ENCODE measurements around the gene LRRC4B. TPM values are rescaled to one million over a fixed set of nuclear protein-coding genes. Genes with fewer than 3 reads are reported as not detected.

LRRC4B gene
- total and polyA plus RNA-seq, 2 of the 4 experiments (the other 2 are of a cell fraction), result 0.03 TPM; not detected in 1

DNA sequence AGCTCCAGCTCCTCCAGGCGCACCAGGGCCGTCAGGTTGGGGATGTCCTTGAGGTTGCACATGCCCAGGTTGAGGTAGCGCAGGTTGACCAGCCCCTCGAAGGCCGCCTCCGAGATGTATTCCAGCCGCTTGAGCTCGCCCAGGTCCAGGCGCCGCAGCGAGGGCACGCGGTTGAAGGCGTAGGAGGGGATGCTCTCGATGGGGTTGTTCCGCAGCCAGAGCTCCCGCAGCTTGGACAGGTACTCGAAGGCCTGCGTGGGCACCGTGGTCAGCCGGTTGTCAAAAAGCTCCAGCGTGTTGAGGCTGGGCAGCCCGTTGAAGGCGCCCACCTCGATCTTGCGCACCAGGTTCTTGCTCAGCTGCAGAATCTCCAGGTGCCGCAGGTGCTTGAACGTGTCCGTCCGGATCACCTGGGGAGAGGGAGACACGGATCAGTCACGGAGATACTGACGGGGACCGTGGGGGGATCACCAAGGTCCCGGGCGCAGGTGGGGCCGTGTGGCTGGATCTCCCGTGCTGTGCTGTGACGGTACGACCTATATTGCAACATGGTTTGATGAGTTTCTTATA lies 49.1 kb downstream of the LRRC4B start:
- Histone ChIP-seq H2BK120ac (ENCODE audit: low read depth, low read length) (no peak overlapping the region), H2BK15ac (ENCODE audit: low read depth, low read length) (no peak overlapping the region), H3K23ac (ENCODE audit: low read depth, low read length) (no peak overlapping the region), H4K20me1 (ENCODE audit: insufficient read depth, low read length) (no peaks in the 10 kb centered on the region), H3K4me3 (ENCODE audit: insufficient read depth, low read depth, low read length) (no peak overlapping the region), H3K56ac (ENCODE audit: extremely low read depth, insufficient read depth, low read length) (no peak overlapping the region), H3K4ac (ENCODE audit: low read depth, low read length) (no peak overlapping the region), H3K14ac (replicated peaks; ENCODE audit: low read depth, low read length) (no peak overlapping the region), H4K8ac (ENCODE audit: low read depth in 2 of 2, low read length in 2 of 2) (no peak overlapping the region), H2BK20ac (ENCODE audit: low read depth, low read length) (no peak overlapping the region), H3K27me3 (ENCODE audit: control insufficient read depth, insufficient read depth, low read length) (no peaks in the 10 kb centered on the region), H3K4me1 (ENCODE audit: control insufficient read depth, insufficient read depth, low read length) (no peaks in the 10 kb centered on the region), H3K27ac (ENCODE audit: insufficient read depth, low read length) (no peak overlapping the region), H4K91ac (ENCODE audit: insufficient read depth, low read depth, low read length) (no peak overlapping the region), H3K18ac (ENCODE audit: low read depth, low read length) (no peak overlapping the region), H4K5ac (ENCODE audit: low read depth, low read length) (no peak overlapping the region), H2AK9ac (replicated peaks; ENCODE audit: low read depth, low read length, poor library complexity) (no peak overlapping the region), H3K9me3 (ENCODE audit: control insufficient read depth, insufficient read depth, low read length) (no peaks in the 10 kb centered on the region), H3K79me1 (ENCODE audit: low read depth in 1 of 2, low read length in 2 of 2) (no peaks in the 10 kb centered on the region), H3K4me2 (ENCODE audit: low read depth, low read length) (no peak overlapping the region), H2AK5ac (ENCODE audit: low read depth, low read length) (no peak overlapping the region), H2BK5ac (ENCODE audit: low read depth, low read length, poor library complexity, severe bottlenecking) (no peak overlapping the region), H3K9ac (ENCODE audit: low read depth, low read length) (no peak overlapping the region), H3K36me3 (ENCODE audit: control insufficient read depth, insufficient read depth, low read length) (no peaks in the 10 kb centered on the region), H2AFZ (replicated peaks; ENCODE audit: low read length, poor library complexity) (no peak overlapping the region), H3K9me1 (ENCODE audit: insufficient read depth, low read length) (no peaks in the 10 kb centered on the region)
- DNase-seq (no peak), ATAC-seq (ENCODE audit: low read depth) (no peak)
- intact Hi-C loops (cut with micrococcal nuclease) (no loop called here), dilution Hi-C loops (cut with HindIII; ENCODE audit: low sequenced_read_pairs, unreplicated experiment) (no loop called here), in situ Hi-C loops (cut with MboI; ENCODE audit: low sequenced_read_pairs) (no loop called here)
- ChIA-PET CTCF (no interaction called here), POLR2A (ENCODE audit: unreplicated experiment) (no interaction called here)
- BruUV-seq (replicated peaks), result no TSS peak
- TF ChIP-seq, protein P1, sequence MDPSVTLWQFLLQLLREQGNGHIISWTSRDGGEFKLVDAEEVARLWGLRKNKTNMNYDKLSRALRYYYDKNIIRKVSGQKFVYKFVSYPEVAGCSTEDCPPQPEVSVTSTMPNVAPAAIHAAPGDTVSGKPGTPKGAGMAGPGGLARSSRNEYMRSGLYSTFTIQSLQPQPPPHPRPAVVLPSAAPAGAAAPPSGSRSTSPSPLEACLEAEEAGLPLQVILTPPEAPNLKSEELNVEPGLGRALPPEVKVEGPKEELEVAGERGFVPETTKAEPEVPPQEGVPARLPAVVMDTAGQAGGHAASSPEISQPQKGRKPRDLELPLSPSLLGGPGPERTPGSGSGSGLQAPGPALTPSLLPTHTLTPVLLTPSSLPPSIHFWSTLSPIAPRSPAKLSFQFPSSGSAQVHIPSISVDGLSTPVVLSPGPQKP (IDR thresholded peaks at IDR 0.05; ENCODE audit: borderline replicate concordance, low read depth, low read length), result no peak
- TF ChIP-seq RAD21 (IDR thresholded peaks at IDR 0.05; ENCODE audit: low read length) (no peak), MAZ (IDR thresholded peaks at IDR 0.05; ENCODE audit: borderline replicate concordance, low read depth, low read length) (no peak), SMC3 (IDR thresholded peaks at IDR 0.05; ENCODE audit: low read depth, low read length) (no peak), MXI1 (IDR thresholded peaks at IDR 0.05; ENCODE audit: borderline replicate concordance, low read depth, low read length) (no peak), RFX5 (IDR thresholded peaks at IDR 0.05; ENCODE audit: low read depth, low read length) (no peak), RCOR1 (IDR thresholded peaks at IDR 0.05; ENCODE audit: insufficient replicate concordance, low read length) (no peak), USF2 (IDR thresholded peaks at IDR 0.05; ENCODE audit: low read depth, low read length) (no peak), CHD1 (IDR thresholded peaks at IDR 0.05; ENCODE audit: low read depth, low read length) (no peak), BHLHE40 (IDR thresholded peaks at IDR 0.05; ENCODE audit: low read depth, low read length) (no peak), CEBPB (IDR thresholded peaks at IDR 0.05; ENCODE audit: low read depth, low read length) (no peak), MAFK (IDR thresholded peaks at IDR 0.05; ENCODE audit: low read depth, low read length) (no peak), NFE2L2 (IDR thresholded peaks at IDR 0.05; ENCODE audit: low read depth, low read length) (no peak), CTCF (conservative IDR thresholded peaks at IDR 0.05; ENCODE audit: low read depth, low read length) (no peak), FOS (IDR thresholded peaks at IDR 0.05; ENCODE audit: low read depth, low read length) (no peak), POLR2A (IDR thresholded peaks at IDR 0.05; ENCODE audit: low read depth, low read length) (no peak)
- 93% methylated on average over 22 of the region's 40 CpGs; no CpG with 5 or more reads in 1 of the 2 experiments for WGBS, 2 experiments (ENCODE audit: extremely low coverage in 2 of 2, insufficient read length in 1 of 2)

Data from IMR-90 (cell line).